NCI-H1105 treated with DMSO at 0.1 percent for 48 hours (cell line): ENCODE data around the gene BHLHE23.

ENCODE experiments used
- DNase-seq: peaks from one replicate; lab custom pipeline; 2025; lab: John Stamatoyannopoulos, UW

BHLHE23 gene

GRCh38 chr20:62971950-62972844 lies 34.6 kb downstream of the BHLHE23 start:
- DNase-seq = peak; percentile 69

- DNase-seq = no peak
These were observed 35.4 kb downstream of the BHLHE23 start for GRCh38 chr20:62971211-62971949.

GRCh38 chr20:62970307-62971210 lies 36.2 kb downstream of the BHLHE23 start:
- DNase-seq = no peak

GRCh38 chr20:62969939-62970306 lies 36.8 kb downstream of the BHLHE23 start:
- DNase-seq = no peak

GRCh38 chr20:62969179-62969760 lies 37.5 kb downstream of the BHLHE23 start:
- no peak for DNase-seq

- no peak for DNase-seq
These were observed 38.2 kb downstream of the BHLHE23 start for GRCh38 chr20:62968378-62969178.

GRCh38 chr20:62967628-62968351 lies 39.0 kb downstream of the BHLHE23 start:
- no peak for DNase-seq

- no peak for DNase-seq
These were observed 39.6 kb downstream of the BHLHE23 start for GRCh38 chr20:62967149-62967501.

GRCh38 chr20:62966212-62967148 lies 40.3 kb downstream of the BHLHE23 start:
- no peak for DNase-seq

- no peak for DNase-seq
These were observed 41.4 kb downstream of the BHLHE23 start for GRCh38 chr20:62965363-62965771.

GRCh38 chr20:62964700-62965099 lies 42.1 kb downstream of the BHLHE23 start:
- no peak for DNase-seq

- no peak for DNase-seq
These were observed 43.0 kb downstream of the BHLHE23 start for GRCh38 chr20:62963614-62964397.

- no peak for DNase-seq
These were observed 43.7 kb downstream of the BHLHE23 start for GRCh38 chr20:62962891-62963613.

- no peak for DNase-seq
These were observed 44.4 kb downstream of the BHLHE23 start for GRCh38 chr20:62962221-62962879.

GRCh38 chr20:62961799-62962198 lies 45.0 kb downstream of the BHLHE23 start:
- no peak for DNase-seq

- no peak for DNase-seq
These were observed 45.4 kb downstream of the BHLHE23 start for GRCh38 chr20:62961310-62961783.
